LHCN-M2 (cell line): ENCODE data around the gene IMMP2L. TPM values are rescaled to one million over a fixed set of nuclear protein-coding genes. Genes with fewer than 3 reads are reported as not detected.

Source experiments
- DNase-seq: peaks from one replicate; pipeline ENCODE4 v3.0.0-alpha.2; 2012; ENCODE audit warnings: low read depth
- total RNA-seq: library from RNA; depleted of rRNA; stranded (reverse); fragments of >200 nt; gene quantifications from 2 replicates; pipeline ENCODE4 v1.2.3, GENCODE V29; 2014

IMMP2L gene
- total RNA-seq, 1 experiment from 2014 or later = 6.4 TPM

- DNase-seq = no peak
Observed at GRCh38 chr7:111223802-111224253, 338.5 kb downstream of the IMMP2L start.

- DNase-seq = no peak
Observed at GRCh38 chr7:111215550-111215949, 346.7 kb downstream of the IMMP2L start.

GRCh38 chr7:111212857-111213523, 349.3 kb downstream of the IMMP2L start:
- no peak for DNase-seq

GRCh38 chr7:111210996-111211395, 351.3 kb downstream of the IMMP2L start:
- DNase-seq = peak; percentile 26

GRCh38 chr7:111210043-111210442, 352.2 kb downstream of the IMMP2L start:
- no peak for DNase-seq

GRCh38 chr7:111205251-111205650, 357.0 kb downstream of the IMMP2L start:
- no peak for DNase-seq

GRCh38 chr7:111202321-111202720, 360.0 kb downstream of the IMMP2L start:
- DNase-seq = no peak

GRCh38 chr7:111199643-111200042, 362.6 kb downstream of the IMMP2L start:
- no peak for DNase-seq

GRCh38 chr7:111198255-111198654, 364.0 kb downstream of the IMMP2L start:
- DNase-seq = peak; percentile 100

GRCh38 chr7:111196655-111197054, 365.6 kb downstream of the IMMP2L start:
- DNase-seq = no peak

- DNase-seq = no peak
Observed at GRCh38 chr7:111192614-111193413, 369.5 kb downstream of the IMMP2L start.

- no peak for DNase-seq
Observed at GRCh38 chr7:111190804-111191203, 371.5 kb downstream of the IMMP2L start.

- peak; percentile 8 for DNase-seq
Observed at GRCh38 chr7:111184987-111185386, 377.3 kb downstream of the IMMP2L start.

- no peak for DNase-seq
Observed at GRCh38 chr7:111183321-111183720, 379.0 kb downstream of the IMMP2L start.

GRCh38 chr7:111180338-111180737, 382.0 kb downstream of the IMMP2L start:
- no peak for DNase-seq

GRCh38 chr7:111175908-111176441, 386.3 kb downstream of the IMMP2L start:
- DNase-seq = no peak

- no peak for DNase-seq
Observed at GRCh38 chr7:111174510-111174909, 387.8 kb downstream of the IMMP2L start.

GRCh38 chr7:111173990-111174389, 388.3 kb downstream of the IMMP2L start:
- no peak for DNase-seq

GRCh38 chr7:111173528-111173927, 388.8 kb downstream of the IMMP2L start:
- DNase-seq = no peak

- no peak for DNase-seq
Observed at GRCh38 chr7:111172564-111173257, 389.6 kb downstream of the IMMP2L start.

GRCh38 chr7:111168182-111168581, 394.1 kb downstream of the IMMP2L start:
- peak; percentile 83 for DNase-seq

- no peak for DNase-seq
Observed at GRCh38 chr7:111164442-111164841, 397.9 kb downstream of the IMMP2L start.
